Uterus (tissue), 2 donors: ENCODE data around the gene ACTRT2.

ENCODE experiments used
- CTCF ChIP-seq, 4 experiments: fragments of 200-600 bp in 2 of 4; fragments of 450-650 bp in 2 of 4; sonication (generic) in 2 of 4; IDR thresholded peaks; one replicate each; pipeline ENCODE4 v1.5.1; 2016 to 2019; ENCODE audit warnings: antibody characterized with exemption in 4 of 4, mild to moderate bottlenecking in 2 of 4, moderate library complexity in 1 of 4
- POLR2A ChIP-seq, 2 donors: fragments of 450-650 bp; IDR thresholded peaks; one replicate each; pipeline ENCODE4 v1.6.1; 2016; ENCODE audit warnings: antibody characterized with exemption in 2 of 2, mild to moderate bottlenecking in 1 of 2, moderate library complexity in 1 of 2

- TF ChIP-seq CTCF (IDR thresholded peaks at IDR 0.05), result no peak
- no peak for TF ChIP-seq POLR2A (IDR thresholded peaks at IDR 0.05)
Measured at GRCh38 chr1:3015744-3016143, 5.5 kb upstream of the ACTRT2 start.
